SH-SY5Y (cell line): ENCODE data around the gene PPP2R3B.

ENCODE experiments used
- GATA2 ChIP-seq: IDR thresholded peaks from 2 replicates; pipeline ENCODE4 v1.6.1; 2011; ENCODE audit warnings: mild to moderate bottlenecking, low read depth, low read length
- GATA3 ChIP-seq: IDR thresholded peaks from 2 replicates; pipeline ENCODE4 v1.6.1; 2011; ENCODE audit warnings: low read depth, mild to moderate bottlenecking, low read length, moderate library complexity

DNA sequence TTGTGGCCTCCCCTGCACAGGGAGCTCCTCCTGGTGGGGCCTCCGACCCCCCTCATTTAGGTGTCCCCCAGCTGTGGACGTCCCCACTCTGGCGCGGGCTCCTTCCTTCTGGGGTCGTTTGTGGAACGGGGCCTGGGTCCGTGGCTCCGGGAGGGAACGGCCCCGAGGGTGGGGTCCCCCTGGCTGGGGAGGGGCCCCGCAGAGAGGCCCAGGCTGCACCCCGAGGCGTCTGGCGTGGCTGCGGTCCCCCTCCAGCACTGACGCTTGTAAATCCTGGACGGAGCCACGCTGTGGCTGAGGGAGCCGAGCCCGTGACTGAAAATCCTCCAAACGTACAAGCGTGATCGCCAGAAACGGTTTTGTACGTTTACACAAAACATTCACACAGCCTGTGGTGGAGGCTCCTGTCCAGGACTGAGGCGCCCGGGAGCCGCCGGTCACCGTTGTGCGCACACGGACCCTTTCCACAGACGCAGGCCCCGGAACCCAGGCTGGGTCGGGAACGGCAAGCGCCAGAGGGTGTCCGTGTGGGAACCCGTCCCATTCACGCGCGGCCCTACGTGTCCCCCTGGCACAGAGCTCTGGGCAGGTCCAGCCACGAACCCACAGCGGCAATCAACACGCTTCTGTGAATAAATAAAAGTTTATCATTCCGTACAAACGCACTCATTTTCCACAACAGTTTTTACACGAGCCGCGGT, 52.9 kb downstream of the PPP2R3B start:
- TF ChIP-seq GATA3 (no peak), GATA2 (no peak)
